Stimulated activated CD4-positive, alpha-beta T cell treated with anti-CD3 and anti-CD28 coated beads, Interleukin-4, amount 100 ng/mL, for 1 hour (primary cell): Measurements from ENCODE around the gene REM1.
A peak's percentile ranks its signal among the peaks of the same experiment; 100 is the strongest.
"Not testable (repeated sequence)": the region's sequence is repeated elsewhere in the genome, so short reads cannot be mapped to it uniquely, and the experiment has no call there.

Experiments used
- DNase-seq: peaks from one replicate; pipeline ENCODE4 v3.0.0-alpha.2; 2020

REM1 gene

GRCh38 chr20:31485450-31486339, 10.6 kb downstream of the REM1 start:
- DNase-seq, result no peak

GRCh38 chr20:31488115-31488514, 13.0 kb downstream of the REM1 start:
- DNase-seq, result no peak

GRCh38 chr20:31489152-31489551, 14.1 kb downstream of the REM1 start:
- DNase-seq, result no peak

- DNase-seq, result no peak
Measured at GRCh38 chr20:31490752-31491151, 15.7 kb downstream of the REM1 start.

GRCh38 chr20:31494131-31494530, 19.0 kb downstream of the REM1 start:
- no peak for DNase-seq

GRCh38 chr20:31496761-31497295, 21.7 kb downstream of the REM1 start:
- no peak for DNase-seq

- no peak for DNase-seq
Measured at GRCh38 chr20:31497838-31498540, 22.9 kb downstream of the REM1 start.

GRCh38 chr20:31500527-31500926, 25.4 kb downstream of the REM1 start:
- no peak for DNase-seq

GRCh38 chr20:31502884-31503673, 28.0 kb downstream of the REM1 start:
- peak; percentile 77 for DNase-seq

- no peak for DNase-seq
Measured at GRCh38 chr20:31505903-31506302, 30.8 kb downstream of the REM1 start.

GRCh38 chr20:31508517-31509244, 33.6 kb downstream of the REM1 start:
- no peak for DNase-seq

GRCh38 chr20:31514154-31515071, 39.3 kb downstream of the REM1 start, which contains the start of gene HM13:
Gene HM13 (plus strand): TSS chr20:31514442. CDS start chr20:31514552, 110 bp downstream.
- peak; percentile 88 for DNase-seq

- no peak for DNase-seq
Measured at GRCh38 chr20:31515072-31515774, 40.1 kb downstream of the REM1 start.

- DNase-seq, result no peak
Measured at GRCh38 chr20:31515775-31516107, 40.7 kb downstream of the REM1 start.

GRCh38 chr20:31516166-31516565, 41.1 kb downstream of the REM1 start:
- no peak for DNase-seq

- no peak for DNase-seq
Measured at GRCh38 chr20:31516651-31517050, 41.6 kb downstream of the REM1 start.

- DNase-seq, result no peak
Measured at GRCh38 chr20:31517373-31517772, 42.3 kb downstream of the REM1 start.

GRCh38 chr20:31521267-31521666, 46.2 kb downstream of the REM1 start:
- not testable (repeated sequence) for DNase-seq

- DNase-seq, result no peak
Measured at GRCh38 chr20:31522731-31523130, 47.6 kb downstream of the REM1 start.
